Bronchial epithelial cell (primary cell): ENCODE results near the gene MRC1. TPM values are rescaled to one million over a fixed set of nuclear protein-coding genes. Genes with fewer than 3 reads are reported as not detected.

Experiments
- DNase-seq: peaks from one replicate; pipeline ENCODE4 v3.0.0-alpha.2; 2010; ENCODE audit warnings: low read depth
- FAIRE-seq: peaks from 2 replicates; lab custom pipeline; 2011; peaks lifted over from hg19 to GRCh38; lab: Jason Lieb, UNC
- H3K27me3 ChIP-seq: 2 replicates; pipeline ENCODE4 v1.5.1; 2011; ENCODE audit warnings: low read length; ENCODE audit not compliant: control insufficient read depth, insufficient read depth
- H3K36me3 ChIP-seq: 2 replicates; pipeline ENCODE4 v1.5.1; 2011; ENCODE audit warnings: low read length; ENCODE audit not compliant: control insufficient read depth, insufficient read depth
- H3K4me3 ChIP-seq: 2 replicates; pipeline ENCODE4 v1.5.1; 2011; ENCODE audit warnings: mild to moderate bottlenecking, low read depth, low read length, control low read depth
- CTCF ChIP-seq: IDR thresholded peaks from 2 replicates; pipeline ENCODE4 v1.5.1; 2011; ENCODE audit warnings: mild to moderate bottlenecking, moderate library complexity, low read length, control low read depth, inconsistent platforms; ENCODE audit not compliant: insufficient read depth, severe bottlenecking
- total RNA-seq: library from RNA; depleted of rRNA; stranded (reverse); fragments of >200 nt; gene quantifications from 2 replicates; pipeline ENCODE4 v1.2.1, GENCODE V29; 2014

The MRC1 gene
- total RNA-seq, 1 donor from 2014 or later, result under 0.01 TPM

DNA sequence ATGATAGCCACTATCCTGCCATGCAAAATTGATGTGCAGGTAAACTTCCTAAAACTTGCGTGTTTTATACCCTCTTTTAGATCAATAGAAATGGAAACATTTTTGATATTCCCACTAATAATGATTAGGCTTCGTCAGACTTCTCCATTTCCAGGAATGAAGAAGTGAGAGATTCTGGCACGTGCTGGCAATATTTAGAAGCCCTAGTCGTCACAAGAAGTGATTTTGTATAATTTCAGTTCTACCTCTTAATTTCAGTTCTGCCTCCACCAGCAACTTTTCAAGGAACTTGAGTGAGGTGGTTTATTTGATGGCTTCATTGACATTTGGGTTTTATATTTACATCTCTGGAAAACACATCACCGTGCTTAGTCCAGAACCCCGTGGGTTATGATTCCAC, 61.9 kb downstream of the MRC1 start:
- TF ChIP-seq CTCF, result no peak
- H3K27me3 ChIP-seq, result no peaks in the 10 kb centered on the region
- H3K36me3 ChIP-seq, result no peaks in the 10 kb centered on the region
- FAIRE-seq, result no peak
- no peak for DNase-seq
- H3K4me3 ChIP-seq, result no peak overlapping the region

DNA sequence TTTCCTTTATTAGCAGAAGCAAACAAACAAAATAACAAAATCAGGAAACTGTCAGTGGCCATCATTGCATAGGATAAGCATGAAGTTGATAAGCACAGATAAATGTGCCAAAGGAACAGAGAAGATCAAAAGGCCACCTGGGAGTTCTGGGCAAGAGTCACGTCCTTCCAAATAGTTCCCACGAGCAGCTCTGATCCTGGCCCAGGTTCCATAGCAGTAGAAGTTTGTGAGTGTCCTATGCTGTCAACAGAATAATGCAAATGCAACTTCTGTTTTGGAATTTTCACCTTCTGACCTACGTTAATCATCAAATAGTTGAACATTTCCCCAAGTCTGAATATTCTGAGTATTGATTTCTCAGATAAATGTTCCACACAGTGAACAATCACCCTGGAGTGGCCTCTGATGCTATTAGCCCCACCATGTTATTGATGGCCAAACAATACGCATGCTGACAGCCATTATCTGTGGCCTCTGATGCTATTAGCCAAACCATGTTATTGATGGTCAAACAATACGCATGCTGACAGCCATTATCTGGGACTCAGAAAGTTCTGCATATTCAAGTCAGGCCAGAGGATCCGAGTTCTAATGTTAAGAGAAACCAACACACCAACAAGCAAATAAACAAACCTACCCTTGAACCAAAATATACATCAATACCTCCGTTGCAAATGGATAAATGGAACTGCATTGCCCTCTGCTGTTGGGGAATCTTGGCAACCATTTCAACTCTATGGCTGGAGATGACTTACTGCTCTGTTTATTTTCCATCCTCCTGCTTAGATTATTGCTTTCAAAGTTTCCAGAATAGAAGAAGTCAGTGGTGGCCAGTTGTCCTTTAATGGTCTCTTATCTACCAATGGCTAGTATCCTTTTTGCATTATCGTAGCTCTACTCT, 63.3 kb downstream of the MRC1 start:
- Histone ChIP-seq H3K36me3 (no peaks in the 10 kb centered on the region), H3K4me3 (no peak overlapping the region), H3K27me3 (no peaks in the 10 kb centered on the region)
- no peak for FAIRE-seq
- peak; percentile 54 for TF ChIP-seq CTCF
- DNase-seq, result peak; percentile 36

- FAIRE-seq, result no peak
- H3K36me3 ChIP-seq, result no peaks in the 10 kb centered on the region
- no peak for DNase-seq
- no peaks in the 10 kb centered on the region for H3K27me3 ChIP-seq
- no peak for TF ChIP-seq CTCF
- no peak overlapping the region for H3K4me3 ChIP-seq
Measured at GRCh38 chr10:17873946-17874345, 64.8 kb downstream of the MRC1 start.

- no peak overlapping the region for H3K4me3 ChIP-seq
- no peak for TF ChIP-seq CTCF
- no peaks in the 10 kb centered on the region for H3K27me3 ChIP-seq
- no peaks in the 10 kb centered on the region for H3K36me3 ChIP-seq
- no peak for FAIRE-seq
- no peak for DNase-seq
Measured at GRCh38 chr10:17877121-17877520, 68.0 kb downstream of the MRC1 start.

- no peak for FAIRE-seq
- no peaks in the 10 kb centered on the region for H3K36me3 ChIP-seq
- H3K4me3 ChIP-seq, result no peak overlapping the region
- no peaks in the 10 kb centered on the region for H3K27me3 ChIP-seq
- no peak for DNase-seq
- no peak for TF ChIP-seq CTCF
Measured at GRCh38 chr10:17878896-17879295, 69.7 kb downstream of the MRC1 start.

GRCh38 chr10:17880601-17881000, 71.5 kb downstream of the MRC1 start:
- Histone ChIP-seq H3K36me3 (no peaks in the 10 kb centered on the region), H3K27me3 (no peaks in the 10 kb centered on the region), H3K4me3 (no peak overlapping the region)
- FAIRE-seq (peak; percentile 43), DNase-seq (no peak)
- TF ChIP-seq CTCF, result no peak
